ENCODE measurements around the gene MYD88.

Gene MYD88

GRCh38 chr3:38153221-38153620 lies 14.8 kb downstream of the MYD88 start:
- in situ Hi-C loops (cut with MboI; ENCODE audit: low sequenced_read_pairs, unreplicated experiment), result no loop called here
- DNase-seq (ENCODE audit: low spot score), result no peak
- TF ChIP-seq, protein P1, sequence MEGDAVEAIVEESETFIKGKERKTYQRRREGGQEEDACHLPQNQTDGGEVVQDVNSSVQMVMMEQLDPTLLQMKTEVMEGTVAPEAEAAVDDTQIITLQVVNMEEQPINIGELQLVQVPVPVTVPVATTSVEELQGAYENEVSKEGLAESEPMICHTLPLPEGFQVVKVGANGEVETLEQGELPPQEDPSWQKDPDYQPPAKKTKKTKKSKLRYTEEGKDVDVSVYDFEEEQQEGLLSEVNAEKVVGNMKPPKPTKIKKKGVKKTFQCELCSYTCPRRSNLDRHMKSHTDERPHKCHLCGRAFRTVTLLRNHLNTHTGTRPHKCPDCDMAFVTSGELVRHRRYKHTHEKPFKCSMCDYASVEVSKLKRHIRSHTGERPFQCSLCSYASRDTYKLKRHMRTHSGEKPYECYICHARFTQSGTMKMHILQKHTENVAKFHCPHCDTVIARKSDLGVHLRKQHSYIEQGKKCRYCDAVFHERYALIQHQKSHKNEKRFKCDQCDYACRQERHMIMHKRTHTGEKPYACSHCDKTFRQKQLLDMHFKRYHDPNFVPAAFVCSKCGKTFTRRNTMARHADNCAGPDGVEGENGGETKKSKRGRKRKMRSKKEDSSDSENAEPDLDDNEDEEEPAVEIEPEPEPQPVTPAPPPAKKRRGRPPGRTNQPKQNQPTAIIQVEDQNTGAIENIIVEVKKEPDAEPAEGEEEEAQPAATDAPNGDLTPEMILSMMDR (IDR thresholded peaks at IDR 0.05; ENCODE audit: borderline replicate concordance, control extremely low read depth, extremely low read depth, insufficient read depth, missing control alignments), result no peak

GRCh38 chr3:38154033-38154494 lies 15.6 kb downstream of the MYD88 start:
- DNase-seq (ENCODE audit: low spot score), result no peak
- in situ Hi-C loops (cut with MboI; ENCODE audit: low sequenced_read_pairs, unreplicated experiment), result no loop called here

DNA sequence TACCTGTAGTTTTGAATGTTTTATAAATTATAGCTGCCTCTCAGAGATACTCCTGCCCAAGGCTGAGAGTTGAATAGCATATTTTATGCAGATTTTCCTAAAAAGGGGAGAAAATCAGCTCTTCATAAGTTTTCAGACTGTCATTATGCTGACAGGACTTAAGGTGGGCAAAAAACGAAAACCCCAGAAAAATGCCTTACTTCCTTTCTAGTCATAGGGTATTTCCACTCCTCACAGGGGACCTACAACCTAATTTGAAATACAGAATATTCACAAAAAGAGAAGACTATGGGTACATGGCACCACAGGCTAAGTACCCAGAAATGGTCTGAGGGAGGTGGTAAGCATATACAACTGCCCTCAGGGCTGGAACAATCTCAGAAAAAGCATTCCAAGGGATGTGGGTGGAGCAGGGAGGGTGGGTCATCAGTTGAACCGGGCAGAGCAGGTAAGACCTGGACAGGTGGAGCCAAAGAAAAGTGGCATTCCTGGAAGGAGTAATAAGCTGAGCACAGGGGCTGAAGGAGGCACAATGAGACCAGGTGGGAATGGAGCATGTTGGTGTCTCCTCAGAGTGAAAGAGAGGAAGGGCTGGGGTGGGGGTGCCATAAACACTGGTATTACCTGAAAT lies 16.3 kb downstream of the MYD88 start:
- TF ChIP-seq, protein P1 (IDR thresholded peaks at IDR 0.05; ENCODE audit: borderline replicate concordance, control extremely low read depth, extremely low read depth, insufficient read depth, missing control alignments), result no peak
- in situ Hi-C loops (cut with MboI; ENCODE audit: low sequenced_read_pairs, unreplicated experiment), result no loop called here
- no peak for DNase-seq (ENCODE audit: low spot score)

More at GRCh38 chr3:38154033-38154494, 15.6 kb downstream of the MYD88 start:
- TF ChIP-seq, protein P1 (IDR thresholded peaks at IDR 0.05; ENCODE audit: borderline replicate concordance, control extremely low read depth, extremely low read depth, insufficient read depth, missing control alignments), result no peak

GRCh38 chr3:38155825-38156224 lies 17.4 kb downstream of the MYD88 start:
- DNase-seq (ENCODE audit: low spot score), result no peak
- TF ChIP-seq, protein P1 (IDR thresholded peaks at IDR 0.05; ENCODE audit: borderline replicate concordance, control extremely low read depth, extremely low read depth, insufficient read depth, missing control alignments), result no peak
- in situ Hi-C loops (cut with MboI; ENCODE audit: low sequenced_read_pairs, unreplicated experiment), result no loop called here

- in situ Hi-C loops (cut with MboI; ENCODE audit: low sequenced_read_pairs, unreplicated experiment), result no loop called here
- TF ChIP-seq, protein P1 (IDR thresholded peaks at IDR 0.05; ENCODE audit: borderline replicate concordance, control extremely low read depth, extremely low read depth, insufficient read depth, missing control alignments), result no peak
- no peak for DNase-seq (ENCODE audit: low spot score)
These were observed 18.7 kb downstream of the MYD88 start for GRCh38 chr3:38157117-38157516.

DNA sequence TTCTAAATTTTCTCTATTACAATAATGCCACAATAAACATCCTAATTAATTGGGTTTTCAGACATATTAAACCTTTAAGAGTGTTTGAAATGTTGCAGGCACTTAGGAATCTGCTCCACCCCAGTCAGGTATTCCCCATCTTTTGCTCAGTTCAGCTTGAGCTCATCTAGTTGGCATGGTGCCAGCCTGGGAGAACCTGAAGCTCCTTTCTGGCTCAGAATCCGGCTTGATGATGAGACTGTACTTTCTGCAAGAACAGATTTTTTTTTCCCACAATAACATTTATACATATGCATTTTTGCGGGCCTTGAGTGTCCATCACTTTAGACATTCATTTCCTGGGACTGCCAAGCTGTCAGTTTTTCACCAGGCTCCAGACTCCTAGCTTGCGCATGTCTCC lies 19.1 kb downstream of the MYD88 start:
- DNase-seq (ENCODE audit: low spot score), result no peak
- TF ChIP-seq, protein P1 (IDR thresholded peaks at IDR 0.05; ENCODE audit: borderline replicate concordance, control extremely low read depth, extremely low read depth, insufficient read depth, missing control alignments), result no peak
- in situ Hi-C loops (cut with MboI; ENCODE audit: low sequenced_read_pairs, unreplicated experiment), result no loop called here
